Measurements from ENCODE around the gene KSR1. TPM values are rescaled to one million over a fixed set of nuclear protein-coding genes. Genes with fewer than 3 reads are reported as not detected.

The KSR1 gene
- total and polyA plus RNA-seq, 2 experiments from 2014 or later, result 7.8 to 53.2 TPM

DNA sequence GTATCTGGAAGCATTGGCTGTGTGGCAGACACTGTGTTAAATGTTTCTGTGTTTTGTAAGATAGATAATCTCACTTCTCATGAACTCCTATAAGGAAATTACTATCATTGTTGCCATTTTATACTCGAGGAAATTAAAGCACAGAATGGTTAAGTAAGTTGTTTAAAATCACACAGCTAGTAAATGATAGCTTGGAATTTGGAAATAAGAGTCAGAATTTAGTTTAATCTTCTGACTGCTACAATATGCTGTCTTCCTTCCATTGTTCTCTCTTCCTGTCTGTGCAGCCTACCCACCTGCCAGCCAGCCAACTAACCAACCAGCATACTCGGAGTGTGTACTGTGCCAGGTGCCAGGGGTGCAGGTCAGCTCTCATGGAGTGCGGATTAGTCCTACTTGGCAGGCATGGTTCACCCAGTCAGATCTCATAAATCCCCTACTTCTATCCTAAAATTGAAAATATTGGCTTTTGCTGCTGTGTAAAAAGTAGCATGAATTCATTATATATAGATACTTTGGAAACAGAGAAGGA is 94.8 kb downstream of the KSR1 start:
- H3K27me3 Mint-ChIP-seq (ENCODE audit: insufficient read depth, low read depth, poor library complexity), result peaks cover 5% of the 10 kb centered on the region
- no peak overlapping the region; the same call in 1 of the 2 replicates for H3K27ac Mint-ChIP-seq
- DNase-seq (ENCODE audit: low spot score) (no peak), ATAC-seq (no peak)
- no peak overlapping the region for H3K27ac ChIP-seq (ENCODE audit: low read depth)
- H4K20me1 ChIP-seq (replicated peaks; ENCODE audit: insufficient read depth), result peaks cover 6% of the 10 kb centered on the region; the same call in 1 of the 2 replicates
- H3K4me3 Mint-ChIP-seq, result no peak overlapping the region
- H3K9me2 ChIP-seq (ENCODE audit: insufficient read depth), result peaks cover 3% of the 10 kb centered on the region; the same call in 1 of the 2 replicates
- H3K4me2 ChIP-seq, result no peak overlapping the region
- H2AFZ ChIP-seq, result no peak overlapping the region
- H3K79me2 ChIP-seq (replicated peaks; ENCODE audit: insufficient read depth), result peaks cover 29% of the 10 kb centered on the region
- peaks cover 31% of the 10 kb centered on the region for H3K36me3 Mint-ChIP-seq (ENCODE audit: low read depth)
- peaks cover 22% of the 10 kb centered on the region for H3K4me1 Mint-ChIP-seq
- no peaks in the 10 kb centered on the region for H3K36me3 ChIP-seq (ENCODE audit: insufficient read depth)
- no peaks in the 10 kb centered on the region for H3K4me1 ChIP-seq (ENCODE audit: insufficient read depth)
- TF ChIP-seq, protein P1, sequence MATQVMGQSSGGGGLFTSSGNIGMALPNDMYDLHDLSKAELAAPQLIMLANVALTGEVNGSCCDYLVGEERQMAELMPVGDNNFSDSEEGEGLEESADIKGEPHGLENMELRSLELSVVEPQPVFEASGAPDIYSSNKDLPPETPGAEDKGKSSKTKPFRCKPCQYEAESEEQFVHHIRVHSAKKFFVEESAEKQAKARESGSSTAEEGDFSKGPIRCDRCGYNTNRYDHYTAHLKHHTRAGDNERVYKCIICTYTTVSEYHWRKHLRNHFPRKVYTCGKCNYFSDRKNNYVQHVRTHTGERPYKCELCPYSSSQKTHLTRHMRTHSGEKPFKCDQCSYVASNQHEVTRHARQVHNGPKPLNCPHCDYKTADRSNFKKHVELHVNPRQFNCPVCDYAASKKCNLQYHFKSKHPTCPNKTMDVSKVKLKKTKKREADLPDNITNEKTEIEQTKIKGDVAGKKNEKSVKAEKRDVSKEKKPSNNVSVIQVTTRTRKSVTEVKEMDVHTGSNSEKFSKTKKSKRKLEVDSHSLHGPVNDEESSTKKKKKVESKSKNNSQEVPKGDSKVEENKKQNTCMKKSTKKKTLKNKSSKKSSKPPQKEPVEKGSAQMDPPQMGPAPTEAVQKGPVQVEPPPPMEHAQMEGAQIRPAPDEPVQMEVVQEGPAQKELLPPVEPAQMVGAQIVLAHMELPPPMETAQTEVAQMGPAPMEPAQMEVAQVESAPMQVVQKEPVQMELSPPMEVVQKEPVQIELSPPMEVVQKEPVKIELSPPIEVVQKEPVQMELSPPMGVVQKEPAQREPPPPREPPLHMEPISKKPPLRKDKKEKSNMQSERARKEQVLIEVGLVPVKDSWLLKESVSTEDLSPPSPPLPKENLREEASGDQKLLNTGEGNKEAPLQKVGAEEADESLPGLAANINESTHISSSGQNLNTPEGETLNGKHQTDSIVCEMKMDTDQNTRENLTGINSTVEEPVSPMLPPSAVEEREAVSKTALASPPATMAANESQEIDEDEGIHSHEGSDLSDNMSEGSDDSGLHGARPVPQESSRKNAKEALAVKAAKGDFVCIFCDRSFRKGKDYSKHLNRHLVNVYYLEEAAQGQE (IDR thresholded peaks at IDR 0.05; ENCODE audit: unreplicated experiment), result no peak
- TF ChIP-seq ZNF114 (CRISPR knock-in tag; IDR thresholded peaks at IDR 0.05), result no peak
- H3F3A ChIP-seq (replicated peaks; ENCODE audit: low read depth), result no peaks in the 10 kb centered on the region
- no peak overlapping the region for H3K4me3 ChIP-seq
- no peaks in the 10 kb centered on the region for H3K27me3 ChIP-seq (ENCODE audit: insufficient read depth)
- peaks cover 4% of the 10 kb centered on the region; the same call in 2 of the 3 replicates for H3K9me3 Mint-ChIP-seq

DNA sequence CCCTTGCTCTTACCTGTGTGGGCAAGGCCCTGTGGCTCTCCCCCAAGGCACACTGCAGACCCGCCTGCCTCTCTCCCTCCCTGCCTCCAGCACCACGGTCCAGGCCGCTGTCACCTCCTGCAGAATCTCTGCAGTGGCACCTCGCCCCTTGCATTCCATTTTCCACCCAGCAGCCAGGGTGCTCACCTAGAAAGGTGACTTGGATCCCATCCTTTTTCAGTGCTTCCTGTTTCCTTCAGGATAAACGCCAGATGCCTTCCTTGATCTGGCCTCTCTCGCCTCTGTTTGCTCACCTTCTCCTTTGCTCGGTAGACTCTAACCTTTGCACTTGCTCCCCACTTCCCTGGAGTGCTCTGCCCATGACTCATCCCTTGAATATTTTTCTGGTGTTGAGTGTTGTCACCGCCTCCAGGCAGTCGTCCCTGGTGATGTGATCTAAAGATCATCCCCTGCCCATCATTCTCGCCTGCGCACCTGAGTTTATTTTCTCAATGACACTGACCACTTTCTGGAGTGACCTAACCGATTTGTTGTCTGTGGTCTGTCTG is 95.5 kb downstream of the KSR1 start:
- no peak for DNase-seq (ENCODE audit: low spot score)
- ATAC-seq, result no peak
- TF ChIP-seq NANOG (IDR thresholded peaks at IDR 0.05; ENCODE audit: borderline replicate concordance), result no peak
- no peak for TF ChIP-seq EZH2phosphoT487 (IDR thresholded peaks at IDR 0.05; ENCODE audit: unreplicated experiment)
- TF ChIP-seq EZH2 (IDR thresholded peaks at IDR 0.05; ENCODE audit: low read depth, unreplicated experiment), result no peak
- TF ChIP-seq, protein P2, sequence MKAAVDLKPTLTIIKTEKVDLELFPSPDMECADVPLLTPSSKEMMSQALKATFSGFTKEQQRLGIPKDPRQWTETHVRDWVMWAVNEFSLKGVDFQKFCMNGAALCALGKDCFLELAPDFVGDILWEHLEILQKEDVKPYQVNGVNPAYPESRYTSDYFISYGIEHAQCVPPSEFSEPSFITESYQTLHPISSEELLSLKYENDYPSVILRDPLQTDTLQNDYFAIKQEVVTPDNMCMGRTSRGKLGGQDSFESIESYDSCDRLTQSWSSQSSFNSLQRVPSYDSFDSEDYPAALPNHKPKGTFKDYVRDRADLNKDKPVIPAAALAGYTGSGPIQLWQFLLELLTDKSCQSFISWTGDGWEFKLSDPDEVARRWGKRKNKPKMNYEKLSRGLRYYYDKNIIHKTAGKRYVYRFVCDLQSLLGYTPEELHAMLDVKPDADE (IDR thresholded peaks at IDR 0.05), result no peak
- no peak for TF ChIP-seq CREB1 (CRISPR knock-in tag; IDR thresholded peaks at IDR 0.05; ENCODE audit: low read depth)
- no peak for TF ChIP-seq ZNF331 (CRISPR knock-in tag; IDR thresholded peaks at IDR 0.05; ENCODE audit: low read depth)
- TF ChIP-seq JUNB (IDR thresholded peaks at IDR 0.05; ENCODE audit: unreplicated experiment), result no peak
- TF ChIP-seq, protein P1 (IDR thresholded peaks at IDR 0.05; ENCODE audit: unreplicated experiment), result no peak
- TF ChIP-seq POLR2AphosphoS5 (IDR thresholded peaks at IDR 0.05; ENCODE audit: low read depth), result no peak
- no peak for TF ChIP-seq ZNF114 (CRISPR knock-in tag; IDR thresholded peaks at IDR 0.05)

More for the DNA sequence above, 95.5 kb downstream of the KSR1 start:
- Histone ChIP-seq H4K20me1 (replicated peaks; ENCODE audit: insufficient read depth) (peaks cover under 1% of the 10 kb centered on the region; the same call in 1 of the 2 replicates), H3K9me2 (ENCODE audit: insufficient read depth) (peaks cover 3% of the 10 kb centered on the region; the same call in 1 of the 2 replicates), H3K27ac (ENCODE audit: low read depth) (no peak overlapping the region), H3F3A (replicated peaks; ENCODE audit: low read depth) (no peaks in the 10 kb centered on the region), H3K4me1 (ENCODE audit: insufficient read depth) (no peaks in the 10 kb centered on the region), H3K27me3 (ENCODE audit: insufficient read depth) (no peaks in the 10 kb centered on the region), H2AFZ (no peak overlapping the region), H3K79me2 (replicated peaks; ENCODE audit: insufficient read depth) (peaks cover 24% of the 10 kb centered on the region), H3K36me3 (ENCODE audit: insufficient read depth) (no peaks in the 10 kb centered on the region), H3K4me2 (no peak overlapping the region), H3K4me3 (no peak overlapping the region)
- Mint-ChIP-seq H3K4me3 (no peak overlapping the region), H3K9me3 (peaks cover 4% of the 10 kb centered on the region; the same call in 2 of the 3 replicates), H3K4me1 (peaks cover 16% of the 10 kb centered on the region), H3K27me3 (ENCODE audit: insufficient read depth, low read depth, poor library complexity) (peaks cover 5% of the 10 kb centered on the region), H3K27ac (peak overlapping the region; percentile 64), H3K36me3 (ENCODE audit: low read depth) (peaks cover 31% of the 10 kb centered on the region)
